HepG2 (cell line): ENCODE data around the gene MYO5B. TPM values are rescaled to one million over a fixed set of nuclear protein-coding genes. Genes with fewer than 3 reads are reported as not detected.

ENCODE experiments used
- ATF7-NPFF ChIP-seq: sonication (generic); formaldehyde crosslinking; IDR thresholded peaks from 2 replicates; pipeline ENCODE4 v1.8.1; 2023; ENCODE audit warnings: mild to moderate bottlenecking, low read depth, missing genetic modification reagents, moderate library complexity
- CC2D1A ChIP-seq: sonication (generic); formaldehyde crosslinking; IDR thresholded peaks from 2 replicates; pipeline ENCODE4 v1.8.1; 2023; ENCODE audit warnings: mild to moderate bottlenecking, missing genetic modification reagents
- DNMT1 ChIP-seq: sonication (generic); formaldehyde crosslinking; IDR thresholded peaks from 2 replicates; pipeline ENCODE4 v1.5.1; 2020; ENCODE audit warnings: mild to moderate bottlenecking, missing genetic modification reagents
- HNRNPK ChIP-seq: fragments of 200-400 bp; formaldehyde crosslinking; IDR thresholded peaks from 2 replicates; pipeline ENCODE4 v1.6.1; 2018; ENCODE audit warnings: low read length, low read depth, moderate library complexity, mild to moderate bottlenecking; ENCODE audit not compliant: poor library complexity, severe bottlenecking
- KAT2B ChIP-seq: fragments of 150-350 bp; IDR thresholded peaks from 2 replicates; pipeline ENCODE4 v1.6.1; 2014; ENCODE audit warnings: low read depth, low read length, borderline replicate concordance
- NFE2 ChIP-seq: sonication (generic); formaldehyde crosslinking; IDR thresholded peaks from 2 replicates; pipeline ENCODE4 v1.4.0; 2020; ENCODE audit warnings: missing genetic modification reagents
- SMC3 ChIP-seq: IDR thresholded peaks from 2 replicates; pipeline ENCODE4 v1.6.1; 2011; ENCODE audit warnings: low read length, improper control_type of control experiment
- TCF7 ChIP-seq: sonication (generic); IDR thresholded peaks from 2 replicates; pipeline ENCODE4 v1.6.1; 2016; ENCODE audit warnings: antibody characterized with exemption, low read depth
- ZEB1 ChIP-seq: IDR thresholded peaks from 2 replicates; pipeline ENCODE4 v1.6.1; 2012; ENCODE audit warnings: mild to moderate bottlenecking, low read depth, inconsistent platforms; ENCODE audit not compliant: insufficient replicate concordance
- ZFAT ChIP-seq: sonication (generic); formaldehyde crosslinking; conservative IDR thresholded peaks from 2 replicates; pipeline ENCODE4 v1.8.1; 2023; ENCODE audit warnings: missing genetic modification reagents, inconsistent platforms
- ZNF160 ChIP-seq: sonication (generic); formaldehyde crosslinking; IDR thresholded peaks from 2 replicates; pipeline ENCODE4 v1.8.0; 2022; ENCODE audit warnings: mild to moderate bottlenecking, inconsistent platforms, missing genetic modification reagents
- ZNF354B ChIP-seq: sonication (generic); formaldehyde crosslinking; IDR thresholded peaks from 2 replicates; pipeline ENCODE4 v1.8.0; 2022; ENCODE audit warnings: mild to moderate bottlenecking, missing genetic modification reagents
- ZNF362 ChIP-seq: sonication (generic); formaldehyde crosslinking; IDR thresholded peaks from 2 replicates; pipeline ENCODE4 v1.4.0; 2020; ENCODE audit warnings: missing genetic modification reagents, mild to moderate bottlenecking, borderline replicate concordance
- ZNF431 ChIP-seq: sonication (generic); formaldehyde crosslinking; IDR thresholded peaks from 2 replicates; pipeline ENCODE4 v1.9.0; 2022; ENCODE audit warnings: missing genetic modification reagents, low read depth, mild to moderate bottlenecking, borderline replicate concordance
- ZNF580 ChIP-seq: IDR thresholded peaks from 2 replicates; pipeline ENCODE4 v1.6.1; 2016; ENCODE audit warnings: low read depth, borderline replicate concordance
- ZNF589 ChIP-seq: sonication (generic); formaldehyde crosslinking; conservative IDR thresholded peaks from 2 replicates; pipeline ENCODE4 v1.8.0; 2022; ENCODE audit warnings: mild to moderate bottlenecking, moderate library complexity, missing genetic modification reagents
- ZNF670 ChIP-seq: sonication (generic); formaldehyde crosslinking; IDR thresholded peaks from 2 replicates; pipeline ENCODE4 v1.8.0; 2022; ENCODE audit warnings: mild to moderate bottlenecking, missing genetic modification reagents, borderline replicate concordance
- polyA plus RNA-seq, 8 experiments: library from polyadenylated mRNA; depleted of rRNA in 3 of 8; stranded (reverse) in 7 of 8; unstranded in 1 of 8; fragments of >200 nt; fragmentation: Illumina TruSeq in 4 of 8; extraction: Trizol in 4 of 8; gene quantifications; 2 replicates each; pipeline versions ENCODE4 v1.2.1 to v1.2.3, GENCODE V29; 2011 to 2016; ENCODE audit warnings: low read depth in 4 of 8, missing spikeins in 1 of 8, mixed read lengths in 1 of 8; ENCODE audit not compliant: insufficient read depth in 1 of 8
- total RNA-seq, 5 experiments: library from RNA; depleted of rRNA; stranded (reverse); fragments of >200 nt; fragmentation: Illumina TruSeq; extraction: Trizol; gene quantifications; 2 replicates each; pipeline ENCODE4 v1.2.3, GENCODE V29; 2016; ENCODE audit warnings: low read depth in 1 of 5
- TF ChIP-seq, protein P1 (sequence below): sonication (generic); formaldehyde crosslinking; IDR thresholded peaks from 2 replicates; pipeline ENCODE4 v1.4.0; 2020; ENCODE audit warnings: missing genetic modification reagents, borderline replicate concordance
- TF ChIP-seq, protein P2 (sequence below), 2 experiments: IDR thresholded peaks; 2 replicates each; pipeline ENCODE4 v1.6.1; 2011 to 2012; ENCODE audit warnings: low read length in 2 of 2, borderline replicate concordance in 1 of 2, low read depth in 1 of 2, mild to moderate bottlenecking in 1 of 2, moderate library complexity in 1 of 2
- TF ChIP-seq, protein P3 (sequence below): sonication (generic); formaldehyde crosslinking; IDR thresholded peaks from 2 replicates; pipeline ENCODE4 v1.4.0; 2020; ENCODE audit warnings: low read depth, mild to moderate bottlenecking, missing genetic modification reagents

Gene MYO5B
- total and polyA plus RNA-seq, 2 of the 13 experiments (the other 11 are each of a cell fraction or from before 2014, with no cell fraction given), result 13.1 to 24.0 TPM

DNA sequence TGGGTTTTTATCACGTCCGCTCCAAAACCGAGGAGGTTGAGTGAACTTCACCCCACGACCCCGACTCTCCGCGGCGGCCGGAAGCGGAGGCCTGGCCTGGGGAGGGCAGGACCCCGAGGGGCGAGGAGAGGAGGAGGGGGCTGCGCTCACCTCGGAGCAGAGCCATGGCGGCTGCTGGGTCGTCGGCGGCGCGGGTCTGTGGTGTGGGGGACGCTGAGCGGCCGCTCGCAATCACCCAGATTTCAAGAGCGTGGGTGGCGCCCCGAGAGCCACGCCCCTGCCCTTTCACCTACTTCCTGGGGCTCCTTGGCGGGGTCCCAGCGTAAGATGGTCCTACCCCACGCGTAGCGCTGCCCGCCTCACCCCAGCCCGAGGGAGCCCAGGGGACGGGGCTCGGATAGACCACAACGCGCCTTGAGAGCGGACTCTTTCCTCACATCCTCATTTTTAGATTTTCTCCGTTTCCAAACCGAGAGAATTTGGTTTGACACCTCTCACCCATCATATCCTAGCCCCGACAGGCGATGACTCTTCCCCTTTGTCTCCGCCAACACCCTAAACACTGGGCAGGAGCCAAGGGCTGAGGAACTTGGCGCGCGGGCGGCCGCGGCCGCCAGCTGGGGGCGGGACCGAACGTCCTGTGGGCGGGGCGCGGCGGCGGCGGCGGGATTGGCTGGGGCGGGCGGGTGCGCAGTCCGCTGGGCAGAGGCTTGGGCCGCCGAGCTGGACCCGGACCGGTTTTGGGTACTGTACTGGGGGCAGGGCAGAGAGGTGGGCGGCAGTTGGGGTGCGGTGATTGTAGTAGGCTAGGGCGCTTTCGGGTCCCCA lies 381.4 kb downstream of the MYO5B start, which contains the start of gene ACAA2 (continued):
- TF ChIP-seq ZNF589 (CRISPR knock-in tag) (no peak), KAT2B (no peak), DNMT1 (CRISPR knock-in tag) (no peak), ZNF354B (CRISPR knock-in tag) (no peak), ZNF160 (CRISPR knock-in tag) (no peak; the same call in 1 of the 2 replicates), ZNF362 (CRISPR knock-in tag) (peak; percentile 39; the same call in 1 of the 2 replicates), NFE2 (CRISPR knock-in tag) (no peak), ZEB1 (no peak), TCF7 (no peak), ZNF431 (0 out of 2 replicates have a peak, but pooled peaks have one; percentile 18), CC2D1A (no peak), ZNF580 (CRISPR knock-in tag) (peak; percentile 30; the same call in 1 of the 2 replicates), SMC3 (no peak), ZNF670 (CRISPR knock-in tag) (peak; percentile 86; the same call in 1 of the 2 replicates), HNRNPK (no peak), ZFAT (CRISPR knock-in tag) (no peak), ATF7-NPFF (CRISPR knock-in tag) (no peak; the same call in 1 of the 2 replicates)
- TF ChIP-seq, protein P1, sequence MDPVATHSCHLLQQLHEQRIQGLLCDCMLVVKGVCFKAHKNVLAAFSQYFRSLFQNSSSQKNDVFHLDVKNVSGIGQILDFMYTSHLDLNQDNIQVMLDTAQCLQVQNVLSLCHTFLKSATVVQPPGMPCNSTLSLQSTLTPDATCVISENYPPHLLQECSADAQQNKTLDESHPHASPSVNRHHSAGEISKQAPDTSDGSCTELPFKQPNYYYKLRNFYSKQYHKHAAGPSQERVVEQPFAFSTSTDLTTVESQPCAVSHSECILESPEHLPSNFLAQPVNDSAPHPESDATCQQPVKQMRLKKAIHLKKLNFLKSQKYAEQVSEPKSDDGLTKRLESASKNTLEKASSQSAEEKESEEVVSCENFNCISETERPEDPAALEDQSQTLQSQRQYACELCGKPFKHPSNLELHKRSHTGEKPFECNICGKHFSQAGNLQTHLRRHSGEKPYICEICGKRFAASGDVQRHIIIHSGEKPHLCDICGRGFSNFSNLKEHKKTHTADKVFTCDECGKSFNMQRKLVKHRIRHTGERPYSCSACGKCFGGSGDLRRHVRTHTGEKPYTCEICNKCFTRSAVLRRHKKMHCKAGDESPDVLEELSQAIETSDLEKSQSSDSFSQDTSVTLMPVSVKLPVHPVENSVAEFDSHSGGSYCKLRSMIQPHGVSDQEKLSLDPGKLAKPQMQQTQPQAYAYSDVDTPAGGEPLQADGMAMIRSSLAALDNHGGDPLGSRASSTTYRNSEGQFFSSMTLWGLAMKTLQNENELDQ, result no peak
- TF ChIP-seq, protein P2, sequence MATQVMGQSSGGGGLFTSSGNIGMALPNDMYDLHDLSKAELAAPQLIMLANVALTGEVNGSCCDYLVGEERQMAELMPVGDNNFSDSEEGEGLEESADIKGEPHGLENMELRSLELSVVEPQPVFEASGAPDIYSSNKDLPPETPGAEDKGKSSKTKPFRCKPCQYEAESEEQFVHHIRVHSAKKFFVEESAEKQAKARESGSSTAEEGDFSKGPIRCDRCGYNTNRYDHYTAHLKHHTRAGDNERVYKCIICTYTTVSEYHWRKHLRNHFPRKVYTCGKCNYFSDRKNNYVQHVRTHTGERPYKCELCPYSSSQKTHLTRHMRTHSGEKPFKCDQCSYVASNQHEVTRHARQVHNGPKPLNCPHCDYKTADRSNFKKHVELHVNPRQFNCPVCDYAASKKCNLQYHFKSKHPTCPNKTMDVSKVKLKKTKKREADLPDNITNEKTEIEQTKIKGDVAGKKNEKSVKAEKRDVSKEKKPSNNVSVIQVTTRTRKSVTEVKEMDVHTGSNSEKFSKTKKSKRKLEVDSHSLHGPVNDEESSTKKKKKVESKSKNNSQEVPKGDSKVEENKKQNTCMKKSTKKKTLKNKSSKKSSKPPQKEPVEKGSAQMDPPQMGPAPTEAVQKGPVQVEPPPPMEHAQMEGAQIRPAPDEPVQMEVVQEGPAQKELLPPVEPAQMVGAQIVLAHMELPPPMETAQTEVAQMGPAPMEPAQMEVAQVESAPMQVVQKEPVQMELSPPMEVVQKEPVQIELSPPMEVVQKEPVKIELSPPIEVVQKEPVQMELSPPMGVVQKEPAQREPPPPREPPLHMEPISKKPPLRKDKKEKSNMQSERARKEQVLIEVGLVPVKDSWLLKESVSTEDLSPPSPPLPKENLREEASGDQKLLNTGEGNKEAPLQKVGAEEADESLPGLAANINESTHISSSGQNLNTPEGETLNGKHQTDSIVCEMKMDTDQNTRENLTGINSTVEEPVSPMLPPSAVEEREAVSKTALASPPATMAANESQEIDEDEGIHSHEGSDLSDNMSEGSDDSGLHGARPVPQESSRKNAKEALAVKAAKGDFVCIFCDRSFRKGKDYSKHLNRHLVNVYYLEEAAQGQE (IDR thresholded peaks at IDR 0.05; ENCODE audit: borderline replicate concordance in 1 of 2, low read depth in 1 of 2, low read length in 2 of 2), result no peak
- TF ChIP-seq, protein P3, sequence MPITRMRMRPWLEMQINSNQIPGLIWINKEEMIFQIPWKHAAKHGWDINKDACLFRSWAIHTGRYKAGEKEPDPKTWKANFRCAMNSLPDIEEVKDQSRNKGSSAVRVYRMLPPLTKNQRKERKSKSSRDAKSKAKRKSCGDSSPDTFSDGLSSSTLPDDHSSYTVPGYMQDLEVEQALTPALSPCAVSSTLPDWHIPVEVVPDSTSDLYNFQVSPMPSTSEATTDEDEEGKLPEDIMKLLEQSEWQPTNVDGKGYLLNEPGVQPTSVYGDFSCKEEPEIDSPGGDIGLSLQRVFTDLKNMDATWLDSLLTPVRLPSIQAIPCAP, result no peak; the same call in 1 of the 2 replicates
